Osteocyte (in vitro differentiated cells): ENCODE data around the gene ZNF865. TPM values are rescaled to one million over a fixed set of nuclear protein-coding genes. Genes with fewer than 3 reads are reported as not detected.
A peak's percentile ranks its signal among the peaks of the same experiment; 100 is the strongest.

ENCODE experiments used
- DNase-seq: peaks from one replicate; pipeline ENCODE4 v3.0.0; 2021; ENCODE audit warnings: mixed read lengths; ENCODE audit not compliant: unreplicated experiment; ENCODE audit errors: extremely low spot score
- H3K27ac Mint-ChIP-seq: one replicate; pipeline ENCODE4 v1.8.0; 2021; ENCODE audit warnings: mild to moderate bottlenecking, mixed read lengths; ENCODE audit not compliant: unreplicated experiment
- H3K27me3 Mint-ChIP-seq: one replicate; pipeline ENCODE4 v1.8.0; 2021; ENCODE audit warnings: mixed read lengths; ENCODE audit not compliant: unreplicated experiment
- H3K36me3 Mint-ChIP-seq: one replicate; pipeline ENCODE4 v1.8.0; 2021; ENCODE audit warnings: mixed read lengths; ENCODE audit not compliant: unreplicated experiment
- H3K4me1 Mint-ChIP-seq: one replicate; pipeline ENCODE4 v1.8.0; 2021; ENCODE audit warnings: mixed read lengths; ENCODE audit not compliant: unreplicated experiment
- H3K4me3 Mint-ChIP-seq: one replicate; pipeline ENCODE4 v1.8.0; 2021; ENCODE audit warnings: mild to moderate bottlenecking, moderate library complexity, mixed read lengths; ENCODE audit not compliant: unreplicated experiment
- H3K9me3 Mint-ChIP-seq: one replicate; pipeline ENCODE4 v1.8.0; 2021; ENCODE audit warnings: mixed read lengths; ENCODE audit not compliant: unreplicated experiment
- total RNA-seq: library from RNA; stranded (reverse); gene quantifications from 2 replicates; pipeline ENCODE4 v1.2.1, GENCODE V29; 2021
- TF ChIP-seq, protein P1 (sequence below): fragments of 200-600 bp; sonication (generic); IDR thresholded peaks from 2 replicates; pipeline ENCODE4 v1.5.0; 2021; ENCODE audit warnings: antibody characterized with exemption, mild to moderate bottlenecking, moderate library complexity

ZNF865 gene
- total RNA-seq, 1 donor from 2014 or later, result 19.2 TPM

DNA sequence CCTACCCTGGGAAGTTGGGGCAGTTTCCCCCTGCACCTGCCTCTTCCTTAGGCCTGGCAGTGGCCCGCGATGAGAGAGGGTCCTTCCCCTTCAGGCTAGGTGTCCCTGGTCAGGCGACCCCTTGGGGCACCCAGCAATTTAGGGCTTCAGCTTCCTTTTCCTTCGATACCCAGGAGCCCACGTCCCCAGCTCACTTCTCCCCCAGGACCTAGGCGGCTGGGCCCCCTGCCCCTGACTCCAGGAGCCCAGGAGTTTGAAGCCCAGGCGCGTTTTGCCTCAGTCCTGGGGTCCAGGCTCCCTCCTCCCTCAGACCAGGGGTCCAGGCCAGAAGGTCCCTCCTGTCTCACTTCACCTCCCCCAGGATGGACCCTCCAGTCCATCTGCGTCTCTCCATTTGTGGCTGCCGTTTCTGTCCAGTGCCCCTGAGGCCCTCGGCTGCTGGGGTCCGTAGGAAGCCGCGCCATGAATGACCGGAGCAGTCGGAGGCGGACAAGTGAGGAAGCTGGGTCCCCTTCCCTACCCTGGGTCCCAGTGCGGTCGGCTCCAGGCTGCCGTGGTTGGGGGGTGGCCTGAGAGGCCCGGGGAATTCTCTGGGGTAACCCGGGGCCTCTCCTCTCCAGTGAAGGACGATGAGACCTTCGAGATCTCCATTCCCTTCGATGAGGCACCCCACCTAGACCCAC is 43.3 kb downstream of the ZNF865 start:
- Mint-ChIP-seq H3K9me3 (no peaks in the 10 kb centered on the region), H3K27ac (peak overlapping the region; percentile 66), H3K4me1 (peaks cover 44% of the 10 kb centered on the region), H3K36me3 (peaks cover 14% of the 10 kb centered on the region), H3K27me3 (no peaks in the 10 kb centered on the region), H3K4me3 (peak overlapping the region; percentile 79)
- DNase-seq, result no peak
- TF ChIP-seq, protein P1, sequence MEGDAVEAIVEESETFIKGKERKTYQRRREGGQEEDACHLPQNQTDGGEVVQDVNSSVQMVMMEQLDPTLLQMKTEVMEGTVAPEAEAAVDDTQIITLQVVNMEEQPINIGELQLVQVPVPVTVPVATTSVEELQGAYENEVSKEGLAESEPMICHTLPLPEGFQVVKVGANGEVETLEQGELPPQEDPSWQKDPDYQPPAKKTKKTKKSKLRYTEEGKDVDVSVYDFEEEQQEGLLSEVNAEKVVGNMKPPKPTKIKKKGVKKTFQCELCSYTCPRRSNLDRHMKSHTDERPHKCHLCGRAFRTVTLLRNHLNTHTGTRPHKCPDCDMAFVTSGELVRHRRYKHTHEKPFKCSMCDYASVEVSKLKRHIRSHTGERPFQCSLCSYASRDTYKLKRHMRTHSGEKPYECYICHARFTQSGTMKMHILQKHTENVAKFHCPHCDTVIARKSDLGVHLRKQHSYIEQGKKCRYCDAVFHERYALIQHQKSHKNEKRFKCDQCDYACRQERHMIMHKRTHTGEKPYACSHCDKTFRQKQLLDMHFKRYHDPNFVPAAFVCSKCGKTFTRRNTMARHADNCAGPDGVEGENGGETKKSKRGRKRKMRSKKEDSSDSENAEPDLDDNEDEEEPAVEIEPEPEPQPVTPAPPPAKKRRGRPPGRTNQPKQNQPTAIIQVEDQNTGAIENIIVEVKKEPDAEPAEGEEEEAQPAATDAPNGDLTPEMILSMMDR, result no peak

DNA sequence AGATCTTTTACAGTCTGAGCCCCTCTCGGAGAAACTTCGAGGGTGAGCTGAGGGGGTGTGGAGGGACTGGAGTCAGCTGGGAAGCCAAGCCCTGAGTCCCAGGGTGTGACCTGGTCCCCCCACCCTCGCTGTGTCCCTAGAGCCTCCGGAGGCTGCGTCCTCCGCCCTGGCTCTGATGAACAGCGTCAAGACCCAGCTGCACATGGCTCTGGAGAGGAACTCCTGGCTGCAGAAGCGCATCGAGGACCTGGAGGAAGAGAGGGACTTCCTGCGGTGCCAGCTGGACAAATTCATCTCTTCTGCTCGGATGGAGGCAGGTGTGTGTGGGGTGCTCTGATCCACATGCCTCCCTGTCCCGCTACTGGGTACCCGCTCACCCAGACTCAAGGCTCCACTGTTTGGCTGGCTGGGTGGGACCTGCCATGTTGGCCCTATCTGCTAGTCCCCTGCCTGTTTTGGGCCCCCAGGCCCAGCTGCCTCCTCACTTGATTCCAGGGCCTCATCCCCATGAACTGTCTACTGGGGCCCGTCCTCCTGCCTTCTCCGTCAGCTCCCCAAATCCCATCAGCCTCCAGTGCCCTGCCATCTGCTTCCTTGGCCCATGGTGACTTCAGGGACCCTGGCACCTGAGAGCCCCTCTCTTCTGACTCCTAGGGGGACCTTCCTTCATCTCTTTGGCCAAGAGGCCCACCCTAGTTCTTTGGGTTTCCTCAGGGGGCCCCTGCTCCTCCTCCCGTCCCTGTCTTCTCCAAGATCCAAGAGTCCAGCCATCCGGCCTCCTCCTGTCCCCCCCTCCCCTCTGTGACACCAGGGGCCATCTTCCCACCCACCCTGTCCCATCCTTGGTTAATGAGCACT is 44.0 kb downstream of the ZNF865 start:
- Mint-ChIP-seq H3K27ac (peak overlapping the region; percentile 66), H3K27me3 (no peaks in the 10 kb centered on the region), H3K9me3 (no peaks in the 10 kb centered on the region), H3K36me3 (peaks cover 14% of the 10 kb centered on the region), H3K4me1 (peaks cover 38% of the 10 kb centered on the region), H3K4me3 (peak overlapping the region; percentile 79)
- DNase-seq, result no peak
- TF ChIP-seq, protein P1, result no peak

DNA sequence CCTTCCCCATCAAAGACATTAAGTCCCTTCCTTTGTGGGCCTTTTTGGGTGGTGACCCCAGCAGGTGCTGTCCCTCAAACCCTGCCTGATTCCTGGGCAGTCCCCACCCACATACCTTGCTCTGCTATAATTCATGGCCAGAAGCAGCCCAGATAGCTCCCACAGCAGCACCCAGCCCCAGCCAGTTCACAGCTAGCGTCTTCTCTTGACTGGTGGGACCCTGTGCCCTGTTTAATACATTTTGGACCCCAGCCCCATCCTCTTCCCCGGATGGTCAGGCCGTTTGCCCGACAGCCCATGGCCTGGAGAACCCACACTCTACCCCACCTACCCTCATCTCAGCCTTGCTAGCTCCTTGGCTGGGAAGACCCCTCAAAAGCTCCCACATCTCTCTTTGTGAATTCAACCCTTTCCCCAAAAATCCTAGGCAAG is 44.7 kb downstream of the ZNF865 start:
- Mint-ChIP-seq H3K27ac (peak overlapping the region; percentile 66), H3K4me1 (peaks cover 37% of the 10 kb centered on the region), H3K9me3 (no peaks in the 10 kb centered on the region), H3K4me3 (peak overlapping the region; percentile 50), H3K36me3 (peaks cover 13% of the 10 kb centered on the region), H3K27me3 (no peaks in the 10 kb centered on the region)
- TF ChIP-seq, protein P1, result no peak
- DNase-seq, result no peak

DNA sequence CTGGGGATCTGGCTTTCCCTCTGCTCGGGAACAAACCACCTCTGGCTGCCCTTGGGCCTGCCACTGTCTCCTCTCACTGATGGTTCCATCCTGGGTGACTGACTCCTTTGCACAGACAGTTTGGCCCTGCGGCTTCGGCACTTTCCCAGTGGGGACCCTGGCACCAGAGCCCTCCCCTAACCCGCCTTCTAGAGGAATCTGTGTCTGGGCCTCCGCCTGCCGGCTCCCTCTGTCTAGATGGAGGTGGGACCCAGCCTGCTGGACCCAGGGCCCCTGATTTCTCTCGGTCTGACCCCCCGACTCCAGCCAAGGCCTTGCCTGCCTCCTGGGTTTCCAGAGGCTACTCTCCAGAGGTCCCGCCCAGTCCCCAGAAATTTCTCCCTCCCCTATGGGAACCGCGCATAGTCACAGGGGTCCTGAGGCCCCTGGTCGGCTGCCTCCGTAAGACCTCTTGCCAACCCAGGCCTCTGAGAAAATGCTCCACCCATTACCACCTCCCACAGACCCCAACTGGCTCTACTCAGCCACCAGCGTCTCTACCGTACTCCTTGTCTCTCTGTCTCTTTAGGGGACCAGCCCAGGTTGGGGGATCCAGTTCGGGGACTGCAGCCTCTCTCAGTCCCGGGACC is 45.3 kb downstream of the ZNF865 start:
- Mint-ChIP-seq H3K4me3 (peak overlapping the region; percentile 50), H3K36me3 (peaks cover 12% of the 10 kb centered on the region), H3K27ac (peak overlapping the region; percentile 18), H3K27me3 (no peaks in the 10 kb centered on the region), H3K4me1 (peaks cover 33% of the 10 kb centered on the region), H3K9me3 (no peaks in the 10 kb centered on the region)
- TF ChIP-seq, protein P1, result no peak
- DNase-seq, result no peak

DNA sequence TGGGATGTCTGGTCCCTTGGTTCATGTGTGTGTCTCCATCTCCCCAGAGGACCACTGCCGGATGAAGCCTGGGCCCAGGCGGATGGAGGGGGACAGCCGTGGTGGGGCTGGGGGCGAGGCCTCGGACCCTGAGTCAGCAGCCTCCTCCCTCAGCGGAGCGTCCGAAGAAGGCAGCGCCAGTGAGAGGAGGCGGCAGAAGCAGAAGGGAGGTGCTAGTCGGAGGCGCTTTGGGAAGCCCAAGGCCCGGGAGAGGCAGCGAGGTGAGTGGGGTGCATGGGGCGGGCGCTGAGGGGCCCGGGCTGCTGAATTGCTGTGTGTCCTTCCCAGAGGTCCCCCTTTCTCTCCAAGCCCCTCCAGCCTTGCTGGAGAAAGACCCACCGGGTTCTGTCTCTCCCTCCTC is 45.8 kb downstream of the ZNF865 start:
- Mint-ChIP-seq H3K4me3 (peak overlapping the region; percentile 30), H3K27ac (no peak overlapping the region), H3K36me3 (peaks cover 12% of the 10 kb centered on the region), H3K9me3 (no peaks in the 10 kb centered on the region), H3K4me1 (peaks cover 38% of the 10 kb centered on the region), H3K27me3 (no peaks in the 10 kb centered on the region)
- TF ChIP-seq, protein P1, result no peak
- no peak for DNase-seq
